Measurements from ENCODE around the gene GON7.
"Not testable (repeated sequence)": the region's sequence is repeated elsewhere in the genome, so short reads cannot be mapped to it uniquely, and the experiment has no call there.

The GON7 gene

GRCh38 chr14:93173943-93174395 is 32.9 kb downstream of the GON7 start:
- TF ChIP-seq CTCF (IDR thresholded peaks at IDR 0.05; ENCODE audit: control extremely low read depth, extremely low read depth, low read depth, missing control alignments): no peak
- CTCF ChIA-PET: interaction anchor here (2.9 to 8.0 kb wide), 3 partner anchors 32 to 221 kb away, joined by 12 to 38 read pairs (median 15); partner anchors contain the start of genes GON7 and UBR7
- POLR2A ChIA-PET: no interaction called here
- DNase-seq (ENCODE audit: extremely low spot score): no peak

- TF ChIP-seq CTCF (IDR thresholded peaks at IDR 0.05; ENCODE audit: control extremely low read depth, extremely low read depth, low read depth, missing control alignments): no peak
- no peak for DNase-seq (ENCODE audit: extremely low spot score)
- ChIA-PET POLR2A (interaction anchor here (0.7 kb wide), 1 partner anchor 780 kb away, joined by 3 read pairs; no protein-coding TSS in a partner anchor), CTCF (no interaction called here)
These were observed 35.5 kb downstream of the GON7 start for GRCh38 chr14:93171376-93171775.

- DNase-seq (ENCODE audit: extremely low spot score); POLR2A ChIA-PET: not testable (repeated sequence)
- CTCF ChIA-PET: interaction anchor here (1.3 to 2.5 kb wide), 4 partner anchors 8 to 57 kb away, joined by 3 to 15 read pairs (median 4); no protein-coding TSS in a partner anchor
These were observed 36.7 kb downstream of the GON7 start for GRCh38 chr14:93170141-93170540.

GRCh38 chr14:93169619-93170018 is 37.2 kb downstream of the GON7 start:
- POLR2A ChIA-PET; DNase-seq (ENCODE audit: extremely low spot score): not testable (repeated sequence)
- CTCF ChIA-PET: interaction anchor here (1.3 to 2.5 kb wide), 6 partner anchors 9 to 58 kb away, joined by 3 to 15 read pairs (median 4); partner anchors contain the start of genes LYSET and MOAP1

GRCh38 chr14:93168610-93169009 is 38.3 kb downstream of the GON7 start:
- CTCF ChIA-PET: interaction anchor here (1.1 to 2.5 kb wide), 8 partner anchors 9 to 57 kb away, joined by 3 to 15 read pairs (median 4); partner anchors contain the start of genes LYSET and MOAP1
- DNase-seq (ENCODE audit: extremely low spot score); POLR2A ChIA-PET: not testable (repeated sequence)

GRCh38 chr14:93165271-93166265 is 41.3 kb downstream of the GON7 start:
- not testable (repeated sequence) for DNase-seq (ENCODE audit: extremely low spot score)
- CTCF ChIA-PET: interaction anchor here (1.2 kb wide), 1 partner anchor 12 kb away, joined by 3 read pairs; no protein-coding TSS in a partner anchor

GRCh38 chr14:93163564-93163963 is 43.3 kb downstream of the GON7 start:
- ChIA-PET CTCF (interaction anchor here (0.7 to 1.5 kb wide), 4 partner anchors 12 to 50 kb away, joined by 3 to 8 read pairs (median 4); no protein-coding TSS in a partner anchor), POLR2A (no interaction called here)
- no peak for TF ChIP-seq CTCF (IDR thresholded peaks at IDR 0.05; ENCODE audit: control extremely low read depth, extremely low read depth, low read depth, missing control alignments)
- no peak for DNase-seq (ENCODE audit: extremely low spot score)

More at GRCh38 chr14:93165271-93166265, 41.3 kb downstream of the GON7 start:
- POLR2A ChIA-PET: not testable (repeated sequence)

GRCh38 chr14:93161411-93161940 is 45.4 kb downstream of the GON7 start:
- ChIA-PET POLR2A (no interaction called here), CTCF (interaction anchor here (0.9 to 2.0 kb wide), 5 partner anchors 17 to 49 kb away, joined by 3 to 7 read pairs (median 5); no protein-coding TSS in a partner anchor)
- no peak for TF ChIP-seq CTCF (IDR thresholded peaks at IDR 0.05; ENCODE audit: control extremely low read depth, extremely low read depth, low read depth, missing control alignments)
- DNase-seq (ENCODE audit: extremely low spot score): no peak
